Activated naive CD8-positive, alpha-beta T cell (primary cell): ENCODE results near the gene C12orf75.

Experiments
- H3K27ac Mint-ChIP-seq: one replicate; pipeline ENCODE4 v1.8.0; 2021; ENCODE audit warnings: mixed read lengths
- H3K27me3 Mint-ChIP-seq: one replicate; pipeline ENCODE4 v1.8.0; 2021; ENCODE audit warnings: mixed read lengths
- H3K36me3 Mint-ChIP-seq: one replicate; pipeline ENCODE4 v1.8.0; 2021; ENCODE audit warnings: mixed read lengths
- H3K4me1 Mint-ChIP-seq: one replicate; pipeline ENCODE4 v1.8.0; 2021; ENCODE audit warnings: low read depth, mixed read lengths
- H3K4me3 Mint-ChIP-seq: one replicate; pipeline ENCODE4 v1.8.0; 2021; ENCODE audit warnings: mild to moderate bottlenecking, mixed read lengths
- H3K9me3 Mint-ChIP-seq: one replicate; pipeline ENCODE4 v1.8.0; 2021; ENCODE audit warnings: low read depth, mixed read lengths

Gene C12orf75

GRCh38 chr12:105359856-105360255, 29.4 kb downstream of the C12orf75 start:
- no peak overlapping the region for H3K4me3 Mint-ChIP-seq
- no peaks in the 10 kb centered on the region for H3K9me3 Mint-ChIP-seq
- H3K36me3 Mint-ChIP-seq: peaks cover 7% of the 10 kb centered on the region
- H3K27me3 Mint-ChIP-seq: no peaks in the 10 kb centered on the region
- no peak overlapping the region for H3K27ac Mint-ChIP-seq
- H3K4me1 Mint-ChIP-seq: peaks cover 14% of the 10 kb centered on the region

DNA sequence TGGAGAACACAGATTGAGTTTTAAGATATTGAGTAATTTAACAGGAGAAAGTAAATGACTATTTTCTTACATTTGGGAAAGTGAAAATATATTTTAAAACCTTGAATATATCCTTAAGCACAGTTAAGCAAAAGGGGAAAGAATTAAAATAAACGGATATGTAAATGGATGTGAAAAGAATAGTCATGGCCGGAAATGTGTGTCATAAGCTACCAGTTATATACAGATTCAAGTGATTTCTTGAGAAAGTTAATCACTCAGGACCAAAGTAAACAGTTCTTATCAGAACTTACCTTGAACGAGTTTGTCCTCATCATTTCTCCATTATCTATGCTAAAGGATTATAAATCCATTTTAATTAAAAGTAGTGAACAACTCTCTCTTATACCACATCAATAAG, 33.4 kb downstream of the C12orf75 start:
- Mint-ChIP-seq H3K27ac (no peak overlapping the region), H3K27me3 (no peaks in the 10 kb centered on the region), H3K9me3 (no peaks in the 10 kb centered on the region), H3K4me1 (peaks cover 2% of the 10 kb centered on the region), H3K36me3 (peaks cover 5% of the 10 kb centered on the region), H3K4me3 (no peak overlapping the region)

- Mint-ChIP-seq H3K27ac (no peak overlapping the region), H3K4me1 (no peaks in the 10 kb centered on the region), H3K36me3 (peaks cover 4% of the 10 kb centered on the region), H3K9me3 (no peaks in the 10 kb centered on the region), H3K27me3 (no peaks in the 10 kb centered on the region), H3K4me3 (no peak overlapping the region)
These were observed 34.7 kb downstream of the C12orf75 start for GRCh38 chr12:105365231-105365630.

DNA sequence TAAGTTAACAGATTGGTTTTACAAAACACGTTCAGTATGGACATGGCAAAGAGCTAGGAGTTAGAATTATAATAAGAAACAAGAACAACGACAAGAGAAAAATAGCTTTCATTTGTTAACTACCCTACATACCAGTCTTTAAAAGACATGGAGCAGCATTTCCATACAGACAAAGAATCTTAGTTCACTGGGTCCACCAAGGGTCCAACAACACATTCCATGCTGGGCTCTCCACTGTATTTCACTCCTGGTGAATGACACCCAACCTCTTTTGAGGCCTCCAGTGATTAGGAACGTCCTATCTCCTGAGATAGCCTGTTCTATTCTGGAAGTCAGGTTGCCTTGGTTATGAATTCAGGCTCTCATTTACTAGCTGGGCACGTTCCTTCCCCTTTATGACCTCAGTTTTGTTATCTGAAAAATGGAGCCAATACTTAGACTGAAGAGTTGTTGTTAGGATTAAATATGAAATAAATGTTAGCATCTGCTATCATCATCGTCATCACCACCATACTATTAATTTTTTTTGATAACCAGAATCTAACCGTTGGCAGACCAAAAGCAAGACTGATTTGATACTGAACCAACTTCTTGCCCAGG, 37.7 kb downstream of the C12orf75 start:
- Mint-ChIP-seq H3K36me3 (peaks cover 6% of the 10 kb centered on the region), H3K4me3 (no peak overlapping the region), H3K27me3 (no peaks in the 10 kb centered on the region), H3K4me1 (no peaks in the 10 kb centered on the region), H3K9me3 (no peaks in the 10 kb centered on the region), H3K27ac (no peak overlapping the region)

DNA sequence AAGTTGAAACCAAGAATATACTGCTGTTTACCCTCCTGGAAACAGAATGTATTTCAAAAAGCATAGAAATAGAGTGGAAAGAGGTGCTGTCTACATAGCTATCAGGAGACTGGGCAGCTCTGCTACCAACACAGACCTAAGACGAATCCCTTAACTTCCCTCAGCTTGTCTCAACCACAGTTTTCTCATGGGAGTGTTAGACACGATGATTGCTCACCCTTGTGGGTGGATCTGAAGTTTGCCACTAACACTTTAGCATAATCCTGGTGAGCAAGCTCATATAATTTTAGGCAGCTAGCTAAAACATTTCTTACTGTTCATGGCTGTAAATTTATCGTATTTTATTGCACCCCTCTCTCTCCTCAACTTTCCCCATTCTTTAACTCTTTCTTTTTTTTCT, 38.5 kb downstream of the C12orf75 start:
- no peaks in the 10 kb centered on the region for H3K4me1 Mint-ChIP-seq
- H3K4me3 Mint-ChIP-seq: no peak overlapping the region
- H3K27me3 Mint-ChIP-seq: no peaks in the 10 kb centered on the region
- H3K27ac Mint-ChIP-seq: no peak overlapping the region
- H3K9me3 Mint-ChIP-seq: no peaks in the 10 kb centered on the region
- H3K36me3 Mint-ChIP-seq: peaks cover 10% of the 10 kb centered on the region

GRCh38 chr12:105374303-105374702, 43.8 kb downstream of the C12orf75 start:
- H3K36me3 Mint-ChIP-seq: peaks cover 10% of the 10 kb centered on the region
- no peak overlapping the region for H3K27ac Mint-ChIP-seq
- H3K4me1 Mint-ChIP-seq: no peaks in the 10 kb centered on the region
- H3K27me3 Mint-ChIP-seq: no peaks in the 10 kb centered on the region
- H3K9me3 Mint-ChIP-seq: no peaks in the 10 kb centered on the region
- no peak overlapping the region for H3K4me3 Mint-ChIP-seq

DNA sequence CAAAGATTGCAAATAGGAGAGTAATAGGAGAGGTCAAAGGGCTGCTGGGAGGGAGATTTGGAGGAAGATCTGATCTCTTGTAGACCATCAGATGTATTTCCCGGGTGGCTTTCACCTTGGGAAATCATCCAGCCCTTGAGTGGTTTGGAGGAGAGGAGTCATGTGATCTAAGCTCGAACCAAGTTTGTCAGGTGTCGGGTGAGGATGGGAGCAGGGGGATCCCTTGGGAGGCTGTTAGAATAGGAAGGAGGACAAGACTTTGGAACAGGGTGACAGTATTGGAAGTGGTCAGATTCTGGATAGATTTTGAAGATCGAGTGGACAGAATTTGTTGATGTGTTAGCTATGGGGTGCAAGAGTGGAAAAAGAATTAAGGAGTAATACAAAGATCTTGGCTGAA, 46.6 kb downstream of the C12orf75 start:
- Mint-ChIP-seq H3K4me1 (no peaks in the 10 kb centered on the region), H3K27ac (no peak overlapping the region), H3K36me3 (peaks cover 8% of the 10 kb centered on the region), H3K9me3 (no peaks in the 10 kb centered on the region), H3K27me3 (no peaks in the 10 kb centered on the region), H3K4me3 (no peak overlapping the region)

DNA sequence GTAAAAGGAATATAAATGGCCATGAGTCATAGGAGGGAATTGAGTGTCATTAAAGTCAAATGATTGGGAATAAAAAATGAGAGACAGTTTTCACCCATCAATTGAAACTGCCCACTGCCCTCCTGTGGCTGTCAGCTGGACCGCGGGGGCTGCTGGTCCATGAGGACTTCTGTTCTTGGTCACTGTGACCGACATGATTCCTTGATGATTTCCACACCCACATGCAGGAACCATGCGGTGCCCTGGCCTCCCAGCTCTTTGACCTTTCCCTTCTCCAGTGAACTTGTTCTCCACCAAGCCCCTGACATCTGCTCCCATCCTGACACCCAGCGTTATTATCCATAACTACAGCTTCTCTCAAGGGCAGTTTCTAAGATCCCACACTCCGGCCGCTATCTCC, 48.4 kb downstream of the C12orf75 start:
- Mint-ChIP-seq H3K27ac (no peak overlapping the region), H3K9me3 (no peaks in the 10 kb centered on the region), H3K4me3 (no peak overlapping the region), H3K27me3 (no peaks in the 10 kb centered on the region), H3K36me3 (no peaks in the 10 kb centered on the region), H3K4me1 (no peaks in the 10 kb centered on the region)

- no peaks in the 10 kb centered on the region for H3K36me3 Mint-ChIP-seq
- H3K27me3 Mint-ChIP-seq: no peaks in the 10 kb centered on the region
- no peak overlapping the region for H3K4me3 Mint-ChIP-seq
- no peaks in the 10 kb centered on the region for H3K4me1 Mint-ChIP-seq
- no peaks in the 10 kb centered on the region for H3K9me3 Mint-ChIP-seq
- no peak overlapping the region for H3K27ac Mint-ChIP-seq
These were observed 52.5 kb downstream of the C12orf75 start for GRCh38 chr12:105382771-105383622.

GRCh38 chr12:105384220-105384619, 53.7 kb downstream of the C12orf75 start:
- no peaks in the 10 kb centered on the region for H3K4me1 Mint-ChIP-seq
- H3K27ac Mint-ChIP-seq: no peak overlapping the region
- no peaks in the 10 kb centered on the region for H3K9me3 Mint-ChIP-seq
- H3K27me3 Mint-ChIP-seq: no peaks in the 10 kb centered on the region
- H3K36me3 Mint-ChIP-seq: no peaks in the 10 kb centered on the region
- no peak overlapping the region for H3K4me3 Mint-ChIP-seq

DNA sequence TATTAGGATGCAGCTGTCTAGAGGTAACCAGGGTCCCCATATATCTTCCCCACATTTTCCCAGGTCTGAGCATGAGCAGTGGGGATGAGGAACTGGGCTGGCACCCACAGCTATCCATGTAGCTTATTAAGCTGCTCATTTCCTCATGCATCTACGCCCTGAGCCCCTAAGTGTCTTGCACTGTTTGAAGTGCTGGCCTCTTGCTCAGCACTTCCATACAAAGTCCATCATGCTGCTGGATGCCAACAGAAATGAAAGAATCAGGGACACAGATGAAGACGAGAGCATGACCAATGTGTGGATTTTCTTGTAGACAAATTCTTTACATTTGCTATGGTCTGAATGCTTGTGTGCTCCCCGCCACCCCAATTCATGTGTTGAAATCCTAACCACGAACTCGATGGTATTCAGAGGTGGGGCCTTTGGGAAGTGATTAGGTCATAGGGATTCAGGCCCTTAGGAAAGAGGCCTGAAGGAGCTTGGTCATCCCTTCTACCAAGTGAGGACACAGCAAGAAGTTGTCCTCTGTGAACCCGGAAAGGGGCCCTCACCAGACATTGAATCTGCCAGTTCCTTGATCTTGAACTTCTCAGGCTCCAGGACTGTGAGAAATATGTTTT, 54.5 kb downstream of the C12orf75 start:
- no peaks in the 10 kb centered on the region for H3K9me3 Mint-ChIP-seq
- no peak overlapping the region for H3K4me3 Mint-ChIP-seq
- H3K4me1 Mint-ChIP-seq: no peaks in the 10 kb centered on the region
- no peaks in the 10 kb centered on the region for H3K27me3 Mint-ChIP-seq
- H3K36me3 Mint-ChIP-seq: no peaks in the 10 kb centered on the region
- H3K27ac Mint-ChIP-seq: no peak overlapping the region

DNA sequence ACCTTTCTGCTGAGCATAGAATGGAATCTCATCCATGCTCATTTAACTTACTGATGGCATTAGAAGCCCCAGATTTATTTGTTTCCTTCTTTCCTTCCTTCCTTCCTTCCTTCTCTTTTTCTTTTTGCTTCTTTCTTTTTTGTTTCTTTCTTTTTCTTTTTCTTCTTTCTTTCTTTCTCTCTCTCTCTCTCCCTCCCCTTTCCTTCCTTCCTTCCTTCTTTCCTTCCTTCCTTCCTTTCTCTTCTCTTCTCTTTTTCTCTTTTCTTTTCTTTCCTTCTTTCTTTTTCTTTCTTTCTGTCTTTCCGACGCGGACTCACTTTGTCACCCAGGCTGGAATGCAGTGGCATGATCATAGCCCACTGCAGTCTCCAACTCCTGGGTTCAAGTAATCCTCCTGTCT, 55.9 kb downstream of the C12orf75 start:
- no peaks in the 10 kb centered on the region for H3K27me3 Mint-ChIP-seq
- H3K4me1 Mint-ChIP-seq: no peaks in the 10 kb centered on the region
- H3K4me3 Mint-ChIP-seq: no peak overlapping the region
- H3K36me3 Mint-ChIP-seq: no peaks in the 10 kb centered on the region
- H3K9me3 Mint-ChIP-seq: no peaks in the 10 kb centered on the region
- no peak overlapping the region for H3K27ac Mint-ChIP-seq

DNA sequence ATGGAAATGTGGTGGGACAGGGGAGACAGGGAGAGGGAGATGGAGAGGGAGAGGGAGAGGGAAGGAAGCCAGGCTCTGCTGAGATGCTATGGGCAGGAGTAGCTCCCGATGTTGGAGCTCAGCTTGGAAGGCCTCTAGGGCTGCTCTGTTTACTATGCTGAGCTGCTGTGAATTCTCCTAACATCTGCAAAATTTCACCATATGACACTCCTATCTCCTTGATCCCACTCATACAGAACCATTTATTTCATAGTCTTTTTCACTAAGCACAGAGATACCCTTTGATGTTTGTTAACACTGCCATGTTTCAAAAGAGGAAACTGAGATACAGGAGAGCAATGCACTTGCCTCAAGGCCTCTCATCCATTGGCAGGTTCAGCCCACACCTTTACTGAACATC, 60.7 kb downstream of the C12orf75 start:
- no peaks in the 10 kb centered on the region for H3K9me3 Mint-ChIP-seq
- no peaks in the 10 kb centered on the region for H3K4me1 Mint-ChIP-seq
- no peak overlapping the region for H3K27ac Mint-ChIP-seq
- H3K27me3 Mint-ChIP-seq: no peaks in the 10 kb centered on the region
- no peaks in the 10 kb centered on the region for H3K36me3 Mint-ChIP-seq
- H3K4me3 Mint-ChIP-seq: no peak overlapping the region

- H3K27me3 Mint-ChIP-seq: no peaks in the 10 kb centered on the region
- H3K9me3 Mint-ChIP-seq: no peaks in the 10 kb centered on the region
- no peaks in the 10 kb centered on the region for H3K4me1 Mint-ChIP-seq
- H3K27ac Mint-ChIP-seq: no peak overlapping the region
- no peak overlapping the region for H3K4me3 Mint-ChIP-seq
- H3K36me3 Mint-ChIP-seq: peaks cover 7% of the 10 kb centered on the region
These were observed 63.1 kb downstream of the C12orf75 start for GRCh38 chr12:105393587-105393986.

DNA sequence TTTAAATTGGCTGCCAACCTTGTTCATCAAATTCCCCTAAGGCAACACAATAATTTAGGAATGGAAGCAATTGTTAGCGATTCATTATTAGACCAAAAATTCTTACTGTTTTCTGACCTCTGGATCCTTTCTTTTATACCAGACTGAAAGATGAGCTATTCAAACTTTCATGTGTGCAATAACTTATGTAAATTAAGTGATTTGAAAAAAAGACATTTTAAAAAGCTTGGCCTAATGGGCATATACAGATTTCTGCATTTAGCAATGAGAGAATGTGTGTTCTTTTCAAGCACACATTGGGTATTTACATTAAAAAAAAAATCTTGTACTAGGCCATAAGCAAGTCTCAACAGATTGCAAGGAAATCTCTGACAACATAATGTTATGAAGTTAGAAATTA, 65.5 kb downstream of the C12orf75 start:
- H3K4me1 Mint-ChIP-seq: no peaks in the 10 kb centered on the region
- H3K36me3 Mint-ChIP-seq: peaks cover 9% of the 10 kb centered on the region
- H3K4me3 Mint-ChIP-seq: no peak overlapping the region
- no peak overlapping the region for H3K27ac Mint-ChIP-seq
- no peaks in the 10 kb centered on the region for H3K27me3 Mint-ChIP-seq
- H3K9me3 Mint-ChIP-seq: no peaks in the 10 kb centered on the region
